ENCODE data around the gene PIGU.
A peak's percentile ranks its signal among the peaks of the same experiment; 100 is the strongest.

PIGU gene

DNA sequence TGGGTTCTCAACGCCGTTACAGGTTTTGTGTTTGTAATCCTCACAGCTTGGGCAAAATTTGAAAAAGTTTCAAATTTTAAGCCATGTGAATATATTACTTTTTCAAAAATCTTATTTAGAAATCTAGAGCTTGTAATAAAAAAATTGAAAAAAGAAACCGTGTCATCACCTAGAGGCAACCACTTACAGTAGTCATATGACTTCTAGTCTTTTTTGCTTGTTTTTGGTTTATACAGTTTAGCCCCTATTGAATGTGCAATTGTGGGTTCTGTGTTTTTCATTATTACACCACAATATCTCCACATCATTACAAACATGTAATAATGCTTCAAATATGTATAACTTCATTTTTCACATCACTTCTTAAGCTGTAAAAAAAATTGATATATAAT, 159.8 kb downstream of the PIGU start:
- TF ChIP-seq CTCF (IDR thresholded peaks at IDR 0.05; ENCODE audit: low read depth, low read length, poor library complexity, severe bottlenecking) (no peak), EZH2phosphoT487 (IDR thresholded peaks at IDR 0.05; ENCODE audit: borderline replicate concordance, low read length) (no peak)
- H3K36me3 ChIP-seq (ENCODE audit: control insufficient read depth, low read length) = peaks cover 11% of the 10 kb centered on the region
- peaks cover 55% of the 10 kb centered on the region for H3K79me2 ChIP-seq (ENCODE audit: control insufficient read depth, low read length)
- peak overlapping the region; percentile 25; the same call in 1 of the 2 replicates for H3K27ac ChIP-seq (ENCODE audit: low read depth, low read length)
- peak overlapping the region; percentile 98 for H3K4me2 ChIP-seq (ENCODE audit: low read length)
- no peaks in the 10 kb centered on the region for H4K20me1 ChIP-seq (ENCODE audit: control insufficient read depth, insufficient read depth, low read depth, low read length)
- H3K27me3 ChIP-seq (ENCODE audit: control insufficient read depth, low read length) = no peaks in the 10 kb centered on the region
- H3K4me1 ChIP-seq (ENCODE audit: control insufficient read depth, low read length) = peaks cover 42% of the 10 kb centered on the region
- H3K4me3 ChIP-seq (ENCODE audit: low read length) = peak overlapping the region; percentile 86
- H3K9me2 ChIP-seq (replicated peaks; ENCODE audit: control insufficient read depth, low read length) = no peaks in the 10 kb centered on the region
- 0 out of 2 replicates have a peak, but pooled peaks cover 6% of the 10 kb centered on the region for H3F3A ChIP-seq (ENCODE audit: control insufficient read depth, insufficient read depth)
- no peaks in the 10 kb centered on the region for H3K9me3 ChIP-seq (ENCODE audit: control insufficient read depth, insufficient read depth, low read length)

GRCh38 chr20:34516247-34517113, 160.4 kb downstream of the PIGU start, which contains the start of gene DYNLRB1:
DYNLRB1 (plus strand) TSS chr20:34516422; CDS start chr20:34516459, 37 bp downstream.
- Histone ChIP-seq H3K79me2 (ENCODE audit: control insufficient read depth, low read length) (peaks cover 49% of the 10 kb centered on the region), H3K9me3 (ENCODE audit: control insufficient read depth, insufficient read depth, low read length) (no peaks in the 10 kb centered on the region), H3K9me2 (replicated peaks; ENCODE audit: control insufficient read depth, low read length) (no peaks in the 10 kb centered on the region), H3K36me3 (ENCODE audit: control insufficient read depth, low read length) (peaks cover 6% of the 10 kb centered on the region; the same call in 1 of the 2 replicates), H3K27me3 (ENCODE audit: control insufficient read depth, low read length) (no peaks in the 10 kb centered on the region), H3K4me1 (ENCODE audit: control insufficient read depth, low read length) (peaks cover 42% of the 10 kb centered on the region), H3K4me2 (ENCODE audit: low read length) (peak within 1 kb of the TSS; percentile 98), H3K4me3 (ENCODE audit: low read length) (peak within 1 kb of the TSS; percentile 86), H4K20me1 (ENCODE audit: control insufficient read depth, insufficient read depth, low read depth, low read length) (no peaks in the 10 kb centered on the region), H3K27ac (ENCODE audit: low read depth, low read length) (peak within 1 kb of the TSS; percentile 25; the same call in 1 of the 2 replicates), H3F3A (ENCODE audit: control insufficient read depth, insufficient read depth) (0 out of 2 replicates have a peak, but pooled peaks cover 6% of the 10 kb centered on the region)
- TF ChIP-seq EZH2phosphoT487 (IDR thresholded peaks at IDR 0.05; ENCODE audit: borderline replicate concordance, low read length) = no peak
- no peak for TF ChIP-seq CTCF (IDR thresholded peaks at IDR 0.05; ENCODE audit: low read depth, low read length, poor library complexity, severe bottlenecking)

DNA sequence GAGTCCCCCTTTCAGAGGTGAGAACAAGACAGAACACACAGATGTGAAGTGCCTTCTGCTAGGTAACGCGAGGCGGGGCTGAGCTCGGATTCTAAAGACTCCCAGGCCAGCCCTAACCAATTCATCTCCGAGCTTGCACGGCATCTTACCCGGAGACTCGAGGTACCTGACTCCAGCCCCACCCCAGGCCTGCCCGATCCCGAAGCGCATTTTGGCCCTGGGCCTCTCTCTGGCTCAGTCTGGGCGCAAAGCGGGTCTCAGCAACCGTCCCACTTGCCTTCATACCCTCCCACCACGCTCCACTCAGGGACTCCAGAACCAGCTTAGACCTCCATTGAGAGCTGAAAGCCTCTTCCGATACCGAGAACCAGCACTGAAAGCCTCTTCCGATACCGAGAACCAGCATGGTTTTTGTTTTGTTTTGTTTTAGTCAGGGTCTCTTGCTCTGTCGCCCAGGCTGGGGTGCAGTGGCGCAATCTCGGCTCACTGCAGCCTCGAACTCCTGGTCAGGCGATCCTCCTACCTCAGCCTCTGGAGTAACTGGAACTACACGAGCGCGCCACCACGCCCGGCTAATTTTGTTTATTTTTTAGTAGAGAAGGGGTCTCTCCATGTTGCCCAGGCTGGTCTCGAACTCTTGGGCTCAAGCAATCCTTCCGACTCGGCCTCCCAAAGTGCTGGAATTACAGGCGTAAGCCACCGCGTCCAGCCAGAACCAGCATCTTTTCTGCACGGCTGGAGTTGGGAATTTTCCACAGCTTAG, 161.2 kb downstream of the PIGU start:
- peaks cover 10% of the 10 kb centered on the region for H3K36me3 ChIP-seq (ENCODE audit: control insufficient read depth, low read length)
- no peaks in the 10 kb centered on the region for H3K9me3 ChIP-seq (ENCODE audit: control insufficient read depth, insufficient read depth, low read length)
- H3K27me3 ChIP-seq (ENCODE audit: control insufficient read depth, low read length) = no peaks in the 10 kb centered on the region
- H3K4me2 ChIP-seq (ENCODE audit: low read length) = peak overlapping the region; percentile 98
- no peak overlapping the region for H3K27ac ChIP-seq (ENCODE audit: low read depth, low read length)
- H3K4me3 ChIP-seq (ENCODE audit: low read length) = peak overlapping the region; percentile 86
- TF ChIP-seq CTCF (IDR thresholded peaks at IDR 0.05; ENCODE audit: low read depth, low read length, poor library complexity, severe bottlenecking) (no peak), EZH2phosphoT487 (IDR thresholded peaks at IDR 0.05; ENCODE audit: borderline replicate concordance, low read length) (no peak)
- no peaks in the 10 kb centered on the region for H3K9me2 ChIP-seq (replicated peaks; ENCODE audit: control insufficient read depth, low read length)
- no peaks in the 10 kb centered on the region for H4K20me1 ChIP-seq (ENCODE audit: control insufficient read depth, insufficient read depth, low read depth, low read length)
- H3F3A ChIP-seq (ENCODE audit: control insufficient read depth, insufficient read depth) = 0 out of 2 replicates have a peak, but pooled peaks cover 6% of the 10 kb centered on the region
- peaks cover 41% of the 10 kb centered on the region for H3K79me2 ChIP-seq (ENCODE audit: control insufficient read depth, low read length)
- peaks cover 42% of the 10 kb centered on the region for H3K4me1 ChIP-seq (ENCODE audit: control insufficient read depth, low read length)

All from DOHH2 (cell line).